GM10266 (cell line): ENCODE data around the gene PROKR2.

ENCODE experiments used
- DNase-seq: peaks from one replicate; pipeline ENCODE4 v3.0.0; 2012; ENCODE audit errors: extremely low spot score
- CTCF ChIP-seq: IDR thresholded peaks from 2 replicates; pipeline ENCODE4 v1.5.1; 2012; ENCODE audit warnings: mild to moderate bottlenecking, low read depth; ENCODE audit not compliant: control insufficient read depth, insufficient read depth; ENCODE audit errors: missing control alignments

The PROKR2 gene

GRCh38 chr20:5327356-5327755 is 10.6 kb upstream of the PROKR2 start:
- TF ChIP-seq CTCF: no peak
- no peak for DNase-seq

GRCh38 chr20:5315807-5316187 is 957 bp downstream of the PROKR2 start:
- no peak for TF ChIP-seq CTCF
- DNase-seq: no peak

- no peak for DNase-seq
- TF ChIP-seq CTCF: no peak
Observed at GRCh38 chr20:5313916-5314315, 2.8 kb downstream of the PROKR2 start.

GRCh38 chr20:5312518-5312917 is 4.2 kb downstream of the PROKR2 start:
- DNase-seq: no peak
- no peak for TF ChIP-seq CTCF

GRCh38 chr20:5309971-5310370 is 6.8 kb downstream of the PROKR2 start:
- TF ChIP-seq CTCF: no peak
- DNase-seq: no peak

GRCh38 chr20:5298811-5299210 is 17.9 kb downstream of the PROKR2 start:
- DNase-seq: no peak
- TF ChIP-seq CTCF: no peak

GRCh38 chr20:5297280-5298004 is 19.3 kb downstream of the PROKR2 start:
- no peak for TF ChIP-seq CTCF
- no peak for DNase-seq
